ENCODE data around the gene PXDN.
A peak's percentile ranks its signal among the peaks of the same experiment; 100 is the strongest.

PXDN gene

GRCh38 chr2:1774929-1775328 lies 30.6 kb upstream of the PXDN start:
- H3K4me3 ChIP-seq (ENCODE audit: low read depth, low read length), result no peak overlapping the region
- no peak for DNase-seq (ENCODE audit: low read depth)
- TF ChIP-seq CTCF (conservative IDR thresholded peaks at IDR 0.05; ENCODE audit: low read depth, low read length), result no peak

GRCh38 chr2:1773883-1774282 lies 29.6 kb upstream of the PXDN start:
- no peak for TF ChIP-seq CTCF (conservative IDR thresholded peaks at IDR 0.05; ENCODE audit: low read depth, low read length)
- no peak for DNase-seq (ENCODE audit: low read depth)
- no peak overlapping the region for H3K4me3 ChIP-seq (ENCODE audit: low read depth, low read length)

- no peak overlapping the region for H3K4me3 ChIP-seq (ENCODE audit: low read depth, low read length)
- DNase-seq (ENCODE audit: low read depth), result no peak
- TF ChIP-seq CTCF (conservative IDR thresholded peaks at IDR 0.05; ENCODE audit: low read depth, low read length), result no peak
Observed at GRCh38 chr2:1772471-1773267, 28.4 kb upstream of the PXDN start.

GRCh38 chr2:1771626-1772280 lies 27.4 kb upstream of the PXDN start:
- no peak overlapping the region for H3K4me3 ChIP-seq (ENCODE audit: low read depth, low read length)
- no peak for DNase-seq (ENCODE audit: low read depth)
- TF ChIP-seq CTCF (conservative IDR thresholded peaks at IDR 0.05; ENCODE audit: low read depth, low read length), result no peak

GRCh38 chr2:1770566-1771380 lies 26.5 kb upstream of the PXDN start:
- no peak for DNase-seq (ENCODE audit: low read depth)
- TF ChIP-seq CTCF (conservative IDR thresholded peaks at IDR 0.05; ENCODE audit: low read depth, low read length), result no peak

GRCh38 chr2:1769703-1770422 lies 25.5 kb upstream of the PXDN start:
- DNase-seq (ENCODE audit: low read depth), result peak; percentile 76
- TF ChIP-seq CTCF (conservative IDR thresholded peaks at IDR 0.05; ENCODE audit: low read depth, low read length), result peak; percentile 89
- H3K4me3 ChIP-seq (ENCODE audit: low read depth, low read length), result no peak overlapping the region

More at GRCh38 chr2:1770566-1771380, 26.5 kb upstream of the PXDN start:
- no peak overlapping the region for H3K4me3 ChIP-seq (ENCODE audit: low read depth, low read length)

Measured in choroid plexus epithelial cell (primary cell).